GM12878 (cell line): ENCODE measurements around the gene FBXW7. TPM values are rescaled to one million over a fixed set of nuclear protein-coding genes. Genes with fewer than 3 reads are reported as not detected.

Experiments
- ATAC-seq: fragments of 200-7000 bp; cut with Tn5 transposase; 3 replicates; pipeline ENCODE4 v1.9.1; 2020; ENCODE audit warnings: mild to moderate bottlenecking, moderate library complexity
- BruUV-seq: library from RNA; stranded (reverse); fragments of 400-500 nt; replicated peaks from 2 replicates; lab custom pipeline; 2021; lab: Mats Ljungman, UMichigan
- CTCF ChIA-PET: fragments of 300-600 bp; sonication (Branson Sonifier 250); formaldehyde crosslinking; extraction: SDS; loops from one replicate; lab custom pipeline; 2021; ENCODE audit warnings: inconsistent platforms; lab: Yijun Ruan, JAX
- POLR2A ChIA-PET: fragments of 350-600 bp; formaldehyde crosslinking; extraction: SDS; loops from one replicate; lab custom pipeline; 2021; ENCODE audit warnings: inconsistent platforms; lab: Charles Lee
- RAD21 ChIA-PET: fragments of 300-600 bp; sonication (Branson Sonifier 250); formaldehyde crosslinking; loops from one replicate; lab custom pipeline; 2023; ENCODE audit warnings: antibody characterized with exemption; ENCODE audit not compliant: unreplicated experiment; lab: Charles Lee
- SMC1A ChIA-PET: fragments of 300-600 bp; sonication (Branson Sonifier 250); formaldehyde crosslinking; loops from one replicate; lab custom pipeline; 2023; ENCODE audit not compliant: unreplicated experiment, uncharacterized antibody; lab: Charles Lee
- DNase-seq: peaks from one replicate; pipeline ENCODE4 v3.0.0-alpha.2; 2011; ENCODE audit warnings: low read depth, low spot score
- FAIRE-seq: peaks from 3 replicates; lab custom pipeline; 2011; peaks lifted over from hg19 to GRCh38; lab: Jason Lieb, UNC
- H2AFZ ChIP-seq: 2 replicates; pipeline ENCODE4 v1.6.0; 2011; ENCODE audit warnings: low read depth, low read length, control low read depth; ENCODE audit not compliant: control insufficient read depth
- H3K27ac ChIP-seq: 2 replicates; pipeline ENCODE4 v1.5.1; 2011; ENCODE audit warnings: control low read depth; ENCODE audit not compliant: control insufficient read depth, insufficient read depth
- H3K27me3 ChIP-seq, 2 experiments: replicated peaks in 1 of 2; 2 replicates each; pipeline versions ENCODE4 v1.6.0 to v1.6.1; 2011; ENCODE audit warnings: low read length in 1 of 2; ENCODE audit not compliant: control insufficient read depth in 2 of 2, insufficient read depth in 2 of 2
- H3K36me3 ChIP-seq, 2 experiments: 2 replicates each; pipeline ENCODE4 v1.5.1; 2011; ENCODE audit warnings: low read length in 1 of 2; ENCODE audit not compliant: control insufficient read depth in 2 of 2, insufficient read depth in 2 of 2
- H3K4me1 ChIP-seq: 2 replicates; pipeline ENCODE4 v1.6.1; 2011; ENCODE audit warnings: mild to moderate bottlenecking, low read length, moderate library complexity, mixed read lengths; ENCODE audit not compliant: control insufficient read depth, insufficient read depth
- H3K4me2 ChIP-seq: 2 replicates; pipeline ENCODE4 v1.6.0; 2011; ENCODE audit warnings: control low read depth; ENCODE audit not compliant: control insufficient read depth, insufficient read depth
- H3K4me3 ChIP-seq: fragments of 200-600 bp; sonication (generic); 2 replicates; pipeline ENCODE4 v1.5.1; 2016
- H3K79me2 ChIP-seq: 2 replicates; pipeline ENCODE4 v1.6.0; 2011; ENCODE audit warnings: low read length; ENCODE audit not compliant: control insufficient read depth, insufficient read depth
- H3K9ac ChIP-seq: 2 replicates; pipeline ENCODE4 v1.8.0; 2011; ENCODE audit warnings: low read length, control low read depth, mixed read lengths; ENCODE audit not compliant: control insufficient read depth, insufficient read depth
- H3K9me3 ChIP-seq: replicated peaks from 3 replicates; pipeline ENCODE4 v1.5.1; 2011; ENCODE audit warnings: mild to moderate bottlenecking, low read length; ENCODE audit not compliant: control insufficient read depth, insufficient read depth
- H4K20me1 ChIP-seq: 2 replicates; pipeline ENCODE4 v1.6.0; 2011; ENCODE audit not compliant: control insufficient read depth, insufficient read depth
- BMI1 ChIP-seq: fragments of 450-650 bp; IDR thresholded peaks from 2 replicates; pipeline ENCODE4 v1.6.1; 2016; ENCODE audit warnings: mild to moderate bottlenecking, moderate library complexity, borderline replicate concordance
- FOXM1 ChIP-seq: IDR thresholded peaks from 2 replicates; pipeline ENCODE4 v1.6.1; 2012; ENCODE audit warnings: low read depth, mild to moderate bottlenecking, inconsistent platforms, low read length, moderate library complexity
- LARP7 ChIP-seq: fragments of 450-650 bp; IDR thresholded peaks from 2 replicates; pipeline ENCODE4 v1.6.1; 2017; ENCODE audit warnings: mild to moderate bottlenecking
- MTA2 ChIP-seq: fragments of 450-650 bp; IDR thresholded peaks from 2 replicates; pipeline ENCODE4 v1.6.1; 2016; ENCODE audit warnings: low read depth, mild to moderate bottlenecking, moderate library complexity
- NR2F1 ChIP-seq: fragments of 450-650 bp; conservative IDR thresholded peaks from 2 replicates; pipeline ENCODE4 v1.6.1; 2017; ENCODE audit warnings: mild to moderate bottlenecking
- POLR2AphosphoS5 ChIP-seq: IDR thresholded peaks from 2 replicates; pipeline ENCODE4 v1.6.1; 2011; ENCODE audit warnings: mild to moderate bottlenecking, low read length, inconsistent platforms
- SUZ12 ChIP-seq: fragments of 200-600 bp; sonication (generic); IDR thresholded peaks from one replicate; pipeline ENCODE4 v1.6.1; 2018; ENCODE audit warnings: antibody characterized with exemption, mild to moderate bottlenecking; ENCODE audit not compliant: unreplicated experiment
- ZNF207 ChIP-seq: fragments of 450-650 bp; IDR thresholded peaks from 2 replicates; pipeline ENCODE4 v1.6.1; 2014; ENCODE audit warnings: antibody characterized with exemption, mild to moderate bottlenecking, borderline replicate concordance
- WGBS: methylation state at CpG from one replicate; pipeline ENCODE4 v1.1.6; 2016; ENCODE audit warnings: low lambda C conversion rate; ENCODE audit not compliant: insufficient replicate concordance, insufficient coverage; ENCODE audit errors: missing lambda C conversion rate; 5-methylcytosine and 5-hydroxymethylcytosine counted together
- in situ Hi-C: fragments of 300-500 bp; cut with MboI; formaldehyde crosslinking; loops from 9 replicates; pipeline ENCODE4 v1.14.3; 2018; ENCODE audit warnings: mixed read lengths
- intact Hi-C: fragments of 100-400 bp; cut with micrococcal nuclease; formaldehyde crosslinking; loops from one replicate; pipeline ENCODE4 v1.14.2; 2022; ENCODE audit not compliant: unreplicated experiment
- polyA plus RNA-seq, 11 experiments: library from polyadenylated mRNA; depleted of rRNA in 4 of 11; unstranded in 6 of 11; stranded (reverse) in 5 of 11; fragments of >200 nt; fragmentation: Nextera tagmentation in 4 of 11; fragmentation: Illumina TruSeq in 1 of 11; extraction: Ambion mirVana in 4 of 11; extraction: Trizol in 1 of 11; gene quantifications; 1 replicate in 1 of 11; 2 replicates in 10 of 11; pipeline versions ENCODE4 v1.2.1 to v1.2.3, GENCODE V29; 2011 to 2016; ENCODE audit warnings: inconsistent platforms in 2 of 11, missing spikeins in 2 of 11, low read depth in 1 of 11
- total RNA-seq, 4 experiments: library from RNA; depleted of rRNA in 3 of 4; stranded (reverse); fragments of >200 nt in 3 of 4; fragmentation: Illumina TruSeq in 1 of 4; extraction: Trizol in 1 of 4; gene quantifications; 2 replicates each; pipeline versions ENCODE4 v1.2.1 to v1.2.3, GENCODE V29; 2013 to 2021
- TF ChIP-seq, protein P1 (sequence below): fragments of 450-650 bp; IDR thresholded peaks from 2 replicates; pipeline ENCODE4 v1.6.1; 2017; ENCODE audit warnings: low read depth, mild to moderate bottlenecking, moderate library complexity

Gene FBXW7
- total and polyA plus RNA-seq, 10 of the 15 experiments (the other 5 are each of a cell fraction or from before 2014, with no cell fraction given), result 35.8 to 118 (median 47.2) TPM

DNA sequence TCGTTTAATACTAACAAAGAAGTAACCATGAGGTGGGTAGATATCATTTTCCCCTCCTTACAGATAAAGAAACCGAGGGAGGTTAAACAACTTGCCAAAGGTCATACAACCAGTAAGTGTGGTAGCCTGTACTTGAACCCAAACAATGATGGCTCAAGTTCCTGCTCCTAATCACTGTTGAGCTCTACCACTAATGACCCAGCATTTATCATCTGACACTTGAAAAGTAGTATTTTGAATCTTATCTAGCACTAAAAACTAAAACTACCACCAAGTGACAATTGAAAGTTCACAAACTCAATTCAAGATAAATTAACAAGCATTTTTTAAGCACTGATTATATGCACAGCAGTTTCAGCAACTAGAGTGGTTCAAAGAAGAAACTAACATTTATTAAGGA, 13.1 kb downstream of the FBXW7 start:
- Histone ChIP-seq H2AFZ (no peak overlapping the region), H3K79me2 (peaks cover 91% of the 10 kb centered on the region), H3K4me2 (peak overlapping the region; percentile 84), H3K9ac (peak overlapping the region; percentile 12), H3K9me3 (peaks cover 9% of the 10 kb centered on the region), H3K27me3 (no peaks in the 10 kb centered on the region), H3K4me1 (peaks cover 45% of the 10 kb centered on the region), H3K27ac (peak overlapping the region; percentile 57), H4K20me1 (no peaks in the 10 kb centered on the region)
- peak; percentile 15 for ATAC-seq
- no peak for DNase-seq
- no TSS peak for BruUV-seq
- SMC1A ChIA-PET, result interaction anchor here (0.8 to 8.9 kb wide), 19 partner anchors 8 to 177 kb away, joined by 3 to 113 read pairs (median 8); partner anchors contain the start of gene FBXW7
- FAIRE-seq, result no peak
- intact Hi-C loops (no loop called here), in situ Hi-C loops (no loop called here)
- RAD21 ChIA-PET, result interaction anchor here (1.0 to 7.2 kb wide), 14 partner anchors 8 to 118 kb away, joined by 3 to 114 read pairs (median 6); partner anchors contain the start of gene FBXW7
- TF ChIP-seq FOXM1 (0 out of 2 replicates have a peak, but pooled peaks have one; percentile 18), MTA2 (peak; percentile 66; the same call in 1 of the 2 replicates), SUZ12 (no peak), NR2F1 (peak; percentile 52; the same call in 1 of the 2 replicates), LARP7 (no peak), ZNF207 (no peak), POLR2AphosphoS5 (peak; percentile 40; the same call in 1 of the 2 replicates), BMI1 (no peak)
- TF ChIP-seq, protein P1, sequence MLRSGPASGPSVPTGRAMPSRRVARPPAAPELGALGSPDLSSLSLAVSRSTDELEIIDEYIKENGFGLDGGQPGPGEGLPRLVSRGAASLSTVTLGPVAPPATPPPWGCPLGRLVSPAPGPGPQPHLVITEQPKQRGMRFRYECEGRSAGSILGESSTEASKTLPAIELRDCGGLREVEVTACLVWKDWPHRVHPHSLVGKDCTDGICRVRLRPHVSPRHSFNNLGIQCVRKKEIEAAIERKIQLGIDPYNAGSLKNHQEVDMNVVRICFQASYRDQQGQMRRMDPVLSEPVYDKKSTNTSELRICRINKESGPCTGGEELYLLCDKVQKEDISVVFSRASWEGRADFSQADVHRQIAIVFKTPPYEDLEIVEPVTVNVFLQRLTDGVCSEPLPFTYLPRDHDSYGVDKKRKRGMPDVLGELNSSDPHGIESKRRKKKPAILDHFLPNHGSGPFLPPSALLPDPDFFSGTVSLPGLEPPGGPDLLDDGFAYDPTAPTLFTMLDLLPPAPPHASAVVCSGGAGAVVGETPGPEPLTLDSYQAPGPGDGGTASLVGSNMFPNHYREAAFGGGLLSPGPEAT, result no peak
- TF ChIP-seq, all 136 proteins: peak for 4
- POLR2A ChIA-PET, result interaction anchor here (1.1 to 3.5 kb wide), 6 partner anchors 9 to 55 kb away, joined by 3 to 37 read pairs (median 7); partner anchors contain the start of gene FBXW7
- Histone ChIP-seq H3K36me3 (peaks cover 0 to 11% of the 10 kb centered on the region in 2 experiments; a peak in 2 of 4 replicates), H3K4me3 (peak overlapping the region; percentile 9; the same call in 1 of the 2 replicates)
- CTCF ChIA-PET, result interaction anchor here (0.9 to 8.3 kb wide), 12 partner anchors 9 to 213 kb away, joined by 3 to 80 read pairs (median 6); partner anchors contain the start of gene FBXW7
- WGBS, result 19% methylated on average over 2 of the region's 2 CpGs
